SJSA1 (cell line): ENCODE data around the gene PLIN1. TPM values are rescaled to one million over a fixed set of nuclear protein-coding genes. Genes with fewer than 3 reads are reported as not detected.
"Not testable (repeated sequence)": the region's sequence is repeated elsewhere in the genome, so short reads cannot be mapped to it uniquely, and the experiment has no call there.

ENCODE experiments used
- DNase-seq, 2 experiments: peaks; one replicate each; pipeline ENCODE4 v3.0.0-alpha.2; 2015 to 2020; ENCODE audit warnings: low spot score in 2 of 2, low read depth in 1 of 2
- H3K27ac ChIP-seq: fragments of 250-450 bp; sonication (Bioruptor Pico); 2 replicates; pipeline ENCODE4 v1.5.1; 2020; ENCODE audit warnings: mild to moderate bottlenecking, moderate library complexity
- H3K27me3 ChIP-seq: fragments of 250-450 bp; sonication (Bioruptor Pico); replicated peaks from 2 replicates; pipeline ENCODE4 v1.5.1; 2020; ENCODE audit warnings: mild to moderate bottlenecking, moderate library complexity
- H3K36me3 ChIP-seq: fragments of 250-450 bp; sonication (Bioruptor Pico); 2 replicates; pipeline ENCODE4 v1.5.1; 2020; ENCODE audit warnings: mild to moderate bottlenecking
- H3K4me1 ChIP-seq: fragments of 250-450 bp; sonication (Bioruptor Pico); replicated peaks from 2 replicates; pipeline ENCODE4 v1.6.1; 2021; ENCODE audit warnings: mild to moderate bottlenecking
- H3K4me3 ChIP-seq: fragments of 250-450 bp; sonication (Bioruptor Pico); 2 replicates; pipeline ENCODE4 v1.5.1; 2020; ENCODE audit warnings: mild to moderate bottlenecking
- H3K9me3 ChIP-seq: fragments of 250-450 bp; sonication (Bioruptor Pico); replicated peaks from 2 replicates; pipeline ENCODE4 v1.5.1; 2020; ENCODE audit warnings: mild to moderate bottlenecking
- total RNA-seq: library from RNA; depleted of rRNA; stranded (reverse); fragments of >200 nt; shearing (Covaris generic); gene quantifications from 2 replicates; pipeline ENCODE4 v1.2.3, GENCODE V29; 2014; rRNA removed

PLIN1 gene
- total RNA-seq, result not detected in 2 replicates

- Histone ChIP-seq H3K36me3 (peaks cover 4% of the 10 kb centered on the region; the same call in 1 of the 2 replicates), H3K9me3 (no peaks in the 10 kb centered on the region), H3K27me3 (no peaks in the 10 kb centered on the region), H3K4me3 (no peak within 1 kb of the TSS), H3K27ac (no peak within 1 kb of the TSS), H3K4me1 (no peaks in the 10 kb centered on the region)
- peak in 1 of 2 experiments; percentile 22 for DNase-seq
Measured at GRCh38 chr15:89679212-89679611, at the start of gene PLIN1. PLIN1 (minus strand) TSS chr15:89679367; CDS start chr15:89677489, 1,878 bp downstream.

DNA sequence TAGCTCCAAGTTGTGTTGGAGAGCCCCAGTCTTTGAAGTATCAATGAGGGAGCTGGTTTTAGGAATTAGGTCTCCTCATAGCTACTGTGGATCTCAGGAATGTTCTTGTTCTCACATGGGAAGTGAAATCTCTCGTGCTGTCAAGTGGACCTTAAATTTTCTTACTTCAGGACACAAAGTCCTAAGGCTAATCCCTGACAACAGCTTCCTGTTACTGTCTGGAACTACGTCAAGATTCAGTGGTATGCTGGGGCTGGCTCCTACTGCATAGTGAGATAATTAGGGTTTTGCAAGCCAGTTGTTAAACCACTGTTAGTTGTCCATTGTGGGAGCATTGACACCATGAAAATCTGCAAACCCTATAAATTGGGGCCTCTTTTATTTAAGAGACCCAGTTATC lies 49.1 kb upstream of the PLIN1 start:
- H3K27me3 ChIP-seq, result 0 out of 2 replicates have a peak, but pooled peaks cover 4% of the 10 kb centered on the region
- H3K4me1 ChIP-seq, result no peaks in the 10 kb centered on the region
- no peaks in the 10 kb centered on the region for H3K36me3 ChIP-seq
- H3K9me3 ChIP-seq, result no peaks in the 10 kb centered on the region; the same call in 1 of the 2 replicates
- H3K4me3 ChIP-seq, result no peak overlapping the region
- no peak overlapping the region for H3K27ac ChIP-seq
- no peak for DNase-seq

GRCh38 chr15:89725064-89725463 lies 45.9 kb upstream of the PLIN1 start:
- Histone ChIP-seq H3K9me3 (no peaks in the 10 kb centered on the region; the same call in 1 of the 2 replicates), H3K36me3 (no peaks in the 10 kb centered on the region)

GRCh38 chr15:89724621-89725020 lies 45.5 kb upstream of the PLIN1 start:
- no peaks in the 10 kb centered on the region for H3K4me1 ChIP-seq
- H3K36me3 ChIP-seq, result no peaks in the 10 kb centered on the region
- H3K27ac ChIP-seq, result no peak overlapping the region
- H3K4me3 ChIP-seq, result no peak overlapping the region
- H3K27me3 ChIP-seq, result peaks cover 16% of the 10 kb centered on the region; the same call in 1 of the 2 replicates
- DNase-seq, result no peak
- H3K9me3 ChIP-seq, result no peaks in the 10 kb centered on the region; the same call in 1 of the 2 replicates

More at GRCh38 chr15:89725064-89725463, 45.9 kb upstream of the PLIN1 start:
- Histone ChIP-seq H3K4me3 (no peak overlapping the region), H3K27me3 (peaks cover 16% of the 10 kb centered on the region; the same call in 1 of the 2 replicates), H3K27ac (no peak overlapping the region), H3K4me1 (no peaks in the 10 kb centered on the region)
- no peak for DNase-seq

GRCh38 chr15:89723031-89723430 lies 43.9 kb upstream of the PLIN1 start:
- no peak for DNase-seq

DNA sequence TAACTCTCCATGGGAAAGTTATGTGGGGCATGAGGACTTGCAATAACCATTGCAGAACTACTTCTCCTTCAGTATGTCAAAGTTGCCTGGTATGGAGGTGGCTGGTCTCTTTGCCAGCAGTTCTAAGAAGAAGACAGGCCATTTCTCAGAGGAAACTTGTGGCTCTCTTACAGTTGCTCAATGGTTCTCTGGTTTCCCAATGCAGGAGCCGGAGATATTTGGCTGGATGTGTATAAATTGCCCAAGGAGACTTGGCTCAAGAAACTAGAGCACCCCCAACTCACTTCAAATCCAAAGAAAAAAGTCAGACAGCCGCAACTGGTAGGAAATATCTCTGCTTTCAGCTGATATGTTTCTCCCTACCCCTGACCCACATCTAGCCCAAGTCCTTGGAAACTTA lies 35.6 kb upstream of the PLIN1 start:
- no peaks in the 10 kb centered on the region for H3K4me1 ChIP-seq
- DNase-seq, result no peak
- H3K36me3 ChIP-seq, result no peaks in the 10 kb centered on the region
- no peak overlapping the region for H3K27ac ChIP-seq
- H3K27me3 ChIP-seq, result peaks cover 14% of the 10 kb centered on the region
- H3K9me3 ChIP-seq, result no peaks in the 10 kb centered on the region
- H3K4me3 ChIP-seq, result no peak overlapping the region

More at GRCh38 chr15:89723031-89723430, 43.9 kb upstream of the PLIN1 start:
- Histone ChIP-seq H3K27me3 (peaks cover 16% of the 10 kb centered on the region; the same call in 1 of the 2 replicates), H3K36me3 (no peaks in the 10 kb centered on the region), H3K4me3 (no peak overlapping the region), H3K27ac (no peak overlapping the region), H3K9me3 (no peaks in the 10 kb centered on the region; the same call in 1 of the 2 replicates), H3K4me1 (no peaks in the 10 kb centered on the region)

GRCh38 chr15:89707577-89707976 lies 28.4 kb upstream of the PLIN1 start:
- no peaks in the 10 kb centered on the region for H3K36me3 ChIP-seq
- H3K4me1 ChIP-seq, result no peaks in the 10 kb centered on the region
- DNase-seq, result no peak
- H3K27me3 ChIP-seq, result peaks cover 19% of the 10 kb centered on the region
- no peaks in the 10 kb centered on the region for H3K9me3 ChIP-seq
- H3K4me3 ChIP-seq, result no peak overlapping the region
- no peak overlapping the region for H3K27ac ChIP-seq

DNA sequence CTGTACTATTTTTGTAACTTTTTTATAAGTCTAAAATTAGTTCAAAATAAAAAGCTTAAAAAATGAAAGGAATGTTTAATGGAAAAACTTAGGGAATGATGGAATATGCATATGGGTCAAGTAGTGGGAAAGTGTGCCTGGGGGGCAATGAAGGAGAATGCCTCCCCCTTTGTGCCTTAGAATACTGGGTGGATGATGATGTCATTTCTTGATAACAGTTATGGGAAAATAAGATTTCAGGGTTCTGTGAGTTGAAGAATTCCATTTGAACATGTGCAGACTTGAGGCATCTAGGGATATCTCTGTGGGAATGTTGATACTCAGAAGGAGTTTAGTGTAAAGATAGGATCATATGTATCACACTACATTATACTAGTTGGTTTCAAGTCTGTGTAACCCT lies 25.2 kb upstream of the PLIN1 start:
- Histone ChIP-seq H3K27me3 (peaks cover 10% of the 10 kb centered on the region), H3K36me3 (no peaks in the 10 kb centered on the region), H3K9me3 (no peaks in the 10 kb centered on the region), H3K4me3 (no peak overlapping the region), H3K4me1 (no peaks in the 10 kb centered on the region), H3K27ac (no peak overlapping the region)
- no peak for DNase-seq

DNA sequence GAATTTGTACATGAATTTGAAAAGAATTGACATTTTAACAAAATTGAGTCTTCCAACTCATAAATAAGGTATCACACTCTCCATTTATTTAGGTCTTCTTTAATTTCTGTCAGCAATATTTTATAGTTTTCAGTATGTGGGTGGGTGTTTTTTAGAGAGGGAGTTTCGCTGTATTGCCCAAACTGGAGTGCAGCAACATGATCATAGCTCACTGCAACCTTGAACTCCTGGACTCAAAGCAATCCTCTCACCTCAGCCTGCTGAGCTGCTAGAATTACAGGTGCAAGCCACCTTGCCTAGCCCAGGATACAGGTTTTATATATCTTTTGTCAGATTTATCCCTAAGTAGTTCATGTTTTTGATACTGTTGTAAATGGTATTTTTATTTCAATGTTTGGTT lies 16.0 kb upstream of the PLIN1 start:
- DNase-seq, result no peak
- Histone ChIP-seq H3K36me3 (peaks cover 6% of the 10 kb centered on the region; the same call in 1 of the 2 replicates), H3K27me3 (peaks cover 4% of the 10 kb centered on the region; the same call in 1 of the 2 replicates), H3K4me3 (no peak overlapping the region), H3K9me3 (no peaks in the 10 kb centered on the region; the same call in 1 of the 2 replicates), H3K27ac (no peak overlapping the region), H3K4me1 (peaks cover 4% of the 10 kb centered on the region)

DNA sequence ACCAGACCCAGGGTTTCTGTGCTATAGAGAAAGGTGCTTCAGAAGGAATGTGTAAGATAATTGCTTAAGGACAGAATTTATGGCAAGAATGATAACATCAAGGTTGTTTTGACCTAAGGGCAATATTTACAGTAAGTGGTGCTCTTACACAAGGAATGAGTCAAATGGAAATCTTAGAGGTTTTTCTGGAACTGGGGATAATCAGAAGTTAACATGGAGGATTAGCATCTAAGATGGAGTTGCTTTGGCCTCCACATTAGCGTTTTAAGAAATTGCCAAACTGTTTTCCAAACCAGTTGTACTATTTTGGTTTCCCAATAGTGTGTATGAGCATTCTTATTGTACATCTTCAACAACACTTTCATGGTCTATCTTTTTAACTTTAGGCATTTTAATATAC lies 14.5 kb upstream of the PLIN1 start:
- no peak for DNase-seq
- H3K27me3 ChIP-seq, result no peaks in the 10 kb centered on the region; the same call in 1 of the 2 replicates
- no peaks in the 10 kb centered on the region; the same call in 1 of the 2 replicates for H3K9me3 ChIP-seq
- H3K4me1 ChIP-seq, result peaks cover 4% of the 10 kb centered on the region
- peaks cover 6% of the 10 kb centered on the region; the same call in 1 of the 2 replicates for H3K36me3 ChIP-seq
- H3K4me3 ChIP-seq, result no peak overlapping the region
- H3K27ac ChIP-seq, result no peak overlapping the region

- no peak overlapping the region for H3K4me3 ChIP-seq
- no peaks in the 10 kb centered on the region; the same call in 1 of the 2 replicates for H3K27me3 ChIP-seq
- DNase-seq, result no peak
- H3K27ac ChIP-seq, result no peak overlapping the region
- no peaks in the 10 kb centered on the region; the same call in 1 of the 2 replicates for H3K9me3 ChIP-seq
- peaks cover 6% of the 10 kb centered on the region; the same call in 1 of the 2 replicates for H3K36me3 ChIP-seq
- H3K4me1 ChIP-seq, result peaks cover 4% of the 10 kb centered on the region
Measured at GRCh38 chr15:89693091-89693490, 13.9 kb upstream of the PLIN1 start.

GRCh38 chr15:89690276-89691218 lies 11.4 kb upstream of the PLIN1 start, which contains the start of the genes PEX11A and WDR93:
PEX11A (minus strand) TSS chr15:89690754; CDS start chr15:89690632, 122 bp downstream.
WDR93 (plus strand) TSS chr15:89690811; CDS start chr15:89701747, 10,936 bp downstream.
- Histone ChIP-seq H3K9me3 (no peaks in the 10 kb centered on the region; the same call in 1 of the 2 replicates), H3K36me3 (peaks cover 6% of the 10 kb centered on the region; the same call in 1 of the 2 replicates), H3K27me3 (no peaks in the 10 kb centered on the region; the same call in 1 of the 2 replicates), H3K4me3 (peak within 1 kb of the TSS; percentile 71), H3K27ac (no peak within 1 kb of the TSS), H3K4me1 (peaks cover 4% of the 10 kb centered on the region)
- peak; percentile 71 to 73 for DNase-seq

DNA sequence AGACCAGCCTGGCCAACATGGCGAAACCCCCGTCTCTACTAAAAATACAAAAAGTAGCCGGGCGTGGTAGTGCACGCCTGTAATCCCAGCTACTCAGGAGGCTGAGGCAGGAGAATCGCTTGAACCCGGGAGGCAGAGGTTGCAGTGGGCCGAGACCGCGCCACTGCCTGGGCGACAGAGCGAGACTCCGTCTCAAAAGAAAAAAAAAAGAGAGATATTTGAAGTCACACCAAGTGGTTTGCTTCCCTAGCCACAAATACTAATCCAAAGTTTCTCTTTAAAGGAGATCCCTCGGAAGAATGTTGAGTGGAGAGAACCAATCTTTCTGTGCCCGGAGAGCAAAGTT lies 10.7 kb upstream of the PLIN1 start:
- not testable (repeated sequence) for H3K36me3 ChIP-seq, DNase-seq, H3K4me1 ChIP-seq, H3K9me3 ChIP-seq, H3K27ac ChIP-seq, H3K27me3 ChIP-seq
- H3K4me3 ChIP-seq, result peak overlapping the region; percentile 71

DNA sequence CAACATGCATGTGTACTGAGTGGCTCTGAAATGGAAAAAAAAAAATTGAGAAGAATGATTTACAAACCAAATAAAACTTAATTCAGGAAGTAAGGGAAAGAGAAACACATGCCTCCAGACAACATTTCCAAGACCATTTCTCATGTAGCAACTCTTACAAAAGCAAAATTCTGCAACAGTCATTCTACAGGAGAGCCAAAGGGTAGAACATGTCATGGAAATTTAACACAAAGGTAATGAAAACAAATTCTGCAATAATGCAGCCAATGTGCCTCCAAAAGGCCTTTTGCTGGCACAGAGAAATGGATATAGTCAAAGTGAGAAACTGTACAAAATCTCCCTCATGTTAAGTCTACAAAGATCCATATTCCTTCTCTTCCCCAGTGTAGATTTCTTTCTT lies 7.4 kb upstream of the PLIN1 start:
- H3K4me3 ChIP-seq, result no peak overlapping the region
- peaks cover 10% of the 10 kb centered on the region for H3K36me3 ChIP-seq
- H3K27ac ChIP-seq, result no peak overlapping the region
- H3K4me1 ChIP-seq, result peaks cover 4% of the 10 kb centered on the region
- no peak for DNase-seq
- no peaks in the 10 kb centered on the region; the same call in 1 of the 2 replicates for H3K9me3 ChIP-seq
- no peaks in the 10 kb centered on the region for H3K27me3 ChIP-seq
